SK-N-MC (cell line): Measurements from ENCODE around the gene HDGF.

ENCODE experiments used
- DNase-seq: peaks from one replicate; pipeline ENCODE4 v3.0.0-alpha.2; 2011; ENCODE audit warnings: low read depth, low spot score
- H3K27ac ChIP-seq: fragments of 200-600 bp; sonication (generic); 2 replicates; pipeline ENCODE4 v1.5.1; 2016; ENCODE audit warnings: mixed run types
- H3K36me3 ChIP-seq: fragments of 200-600 bp; sonication (generic); 2 replicates; pipeline ENCODE4 v1.6.1; 2017; ENCODE audit warnings: antibody characterized with exemption, low read length, mixed read lengths; ENCODE audit not compliant: insufficient read depth
- H3K4me3 ChIP-seq: fragments of 200-600 bp; sonication (generic); 2 replicates; pipeline ENCODE4 v1.5.1; 2016
- H3K9ac ChIP-seq: fragments of 200-600 bp; sonication (generic); 2 replicates; pipeline ENCODE4 v1.8.0; 2017; ENCODE audit warnings: mixed run types, mixed read lengths; ENCODE audit not compliant: insufficient read length
- H3K9me3 ChIP-seq: fragments of 200-600 bp; sonication (generic); 2 replicates; pipeline ENCODE4 v1.6.1; 2017; ENCODE audit warnings: low read depth, mild to moderate bottlenecking, antibody characterized with exemption, low read length, moderate library complexity, mixed read lengths
- EZH2 ChIP-seq: fragments of 200-600 bp; sonication (generic); IDR thresholded peaks from one replicate; pipeline ENCODE4 v1.6.1; 2017; ENCODE audit warnings: antibody characterized with exemption
- FOXP2 ChIP-seq: optimal IDR thresholded peaks from 2 replicates; pipeline ENCODE3; 2011; ENCODE audit warnings: mild to moderate bottlenecking, moderate library complexity; ENCODE audit not compliant: insufficient read depth; ENCODE audit errors: extremely low read length, control extremely low read depth
- POLR2AphosphoS5 ChIP-seq: IDR thresholded peaks from 2 replicates; pipeline ENCODE4 v1.6.1; 2012; ENCODE audit warnings: mild to moderate bottlenecking, low read depth, low read length, borderline replicate concordance

The HDGF gene

GRCh38 chr1:156740237-156740740 is 11.2 kb downstream of the HDGF start:
- H3K4me3 ChIP-seq = peak overlapping the region; percentile 91
- no peak for TF ChIP-seq FOXP2
- TF ChIP-seq POLR2AphosphoS5 = no peak
- no peak for TF ChIP-seq EZH2
- peak overlapping the region; percentile 89 for H3K9ac ChIP-seq
- H3K9me3 ChIP-seq = no peaks in the 10 kb centered on the region
- H3K27ac ChIP-seq = peak overlapping the region; percentile 32; the same call in 1 of the 2 replicates
- DNase-seq = no peak
- H3K36me3 ChIP-seq = peaks cover 56% of the 10 kb centered on the region

- H3K36me3 ChIP-seq = peaks cover 45% of the 10 kb centered on the region
Measured at GRCh38 chr1:156738916-156739315, 12.6 kb downstream of the HDGF start.

GRCh38 chr1:156738407-156738806 is 13.1 kb downstream of the HDGF start:
- H3K9me3 ChIP-seq = no peaks in the 10 kb centered on the region
- H3K27ac ChIP-seq = no peak overlapping the region
- H3K9ac ChIP-seq = no peak overlapping the region
- no peak for DNase-seq
- no peak overlapping the region for H3K4me3 ChIP-seq
- TF ChIP-seq POLR2AphosphoS5 (peak; percentile 8; the same call in 1 of the 2 replicates), EZH2 (no peak), FOXP2 (no peak)
- H3K36me3 ChIP-seq = peaks cover 39% of the 10 kb centered on the region

More at GRCh38 chr1:156738916-156739315, 12.6 kb downstream of the HDGF start:
- Histone ChIP-seq H3K4me3 (no peak overlapping the region), H3K9me3 (no peaks in the 10 kb centered on the region), H3K27ac (no peak overlapping the region), H3K9ac (no peak overlapping the region)
- no peak for DNase-seq
- TF ChIP-seq FOXP2 (no peak), POLR2AphosphoS5 (no peak), EZH2 (no peak)

DNA sequence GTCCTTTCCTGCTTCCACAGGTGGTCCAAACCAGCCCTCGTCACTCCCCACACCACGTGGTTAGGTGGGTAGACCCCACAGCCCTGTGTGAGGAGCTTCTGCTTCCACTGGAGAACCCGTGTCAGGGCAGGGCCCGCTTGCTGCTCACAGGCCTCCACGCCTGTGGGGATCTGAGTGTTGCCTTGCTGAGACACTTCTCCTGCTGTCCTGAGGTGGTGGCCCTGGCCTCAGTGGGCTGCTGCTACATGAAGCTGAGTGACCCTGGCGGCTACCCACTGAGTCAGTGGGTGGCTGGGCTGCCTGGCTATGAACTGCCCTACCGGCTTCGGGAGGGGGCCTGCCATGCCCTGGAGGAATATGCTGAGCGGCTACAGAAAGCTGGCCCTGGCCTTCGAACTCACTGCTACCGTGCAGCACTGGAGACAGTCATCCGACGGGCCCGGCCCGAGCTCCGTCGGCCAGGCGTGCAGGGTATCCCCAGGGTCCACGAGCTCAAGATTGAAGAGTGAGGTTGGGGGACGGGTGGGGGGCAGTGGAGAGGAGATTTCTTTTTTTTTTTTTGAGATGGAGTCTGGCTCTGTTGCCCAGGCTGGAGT is 17.4 kb downstream of the HDGF start:
- no peaks in the 10 kb centered on the region for H3K9me3 ChIP-seq
- H3K36me3 ChIP-seq = peaks cover 18% of the 10 kb centered on the region; the same call in 1 of the 2 replicates
- H3K27ac ChIP-seq = no peak overlapping the region
- DNase-seq = no peak
- no peak overlapping the region for H3K4me3 ChIP-seq
- H3K9ac ChIP-seq = no peak overlapping the region
- TF ChIP-seq EZH2 (no peak), POLR2AphosphoS5 (no peak), FOXP2 (no peak)

DNA sequence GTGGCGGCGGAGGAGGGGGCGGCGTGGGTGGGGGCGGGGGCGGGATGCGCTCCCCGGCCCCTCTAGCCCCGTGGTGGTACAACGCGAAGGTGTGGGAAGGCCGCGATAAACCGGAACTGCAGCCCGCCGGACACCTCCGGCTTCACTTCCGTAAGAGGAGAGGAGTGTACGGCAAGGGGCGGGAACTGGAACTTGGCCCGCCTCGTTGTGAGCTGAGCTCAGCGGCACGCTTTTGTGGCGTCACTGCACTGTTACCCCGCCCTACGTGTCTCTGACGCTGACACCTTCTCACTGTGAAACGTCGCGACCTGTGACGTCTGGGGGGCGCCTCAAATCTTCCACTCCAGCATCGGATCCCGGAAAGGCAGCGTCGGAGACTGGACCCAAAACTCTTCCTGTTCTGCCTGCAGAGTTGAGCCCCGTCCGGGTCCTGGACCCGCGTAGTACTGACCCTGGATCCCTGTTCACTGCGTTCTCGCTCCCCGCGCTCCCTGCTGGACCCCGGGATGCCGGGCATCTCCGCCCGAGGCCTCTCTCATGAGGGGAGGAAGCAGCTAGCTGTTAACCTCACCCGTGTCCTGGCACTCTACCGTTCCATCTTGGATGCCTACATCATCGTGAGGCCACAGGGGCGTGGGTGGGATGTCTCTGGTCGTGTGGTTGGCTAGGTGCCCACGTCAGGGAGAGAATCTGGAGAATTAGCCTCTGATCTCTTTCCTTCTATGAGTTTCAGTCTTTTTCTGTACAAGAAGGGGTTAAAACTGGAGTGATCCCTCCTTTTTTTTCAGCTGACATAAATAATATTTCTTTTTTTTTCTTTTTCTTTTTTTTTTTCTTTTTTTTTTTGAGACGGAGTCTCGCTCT is 22.6 kb downstream of the HDGF start, which contains the start of gene ISG20L2:
Gene ISG20L2, minus strand, starts transcription at position 168 of the 864 bp plus-strand sequence. CDS start 1,114 bp downstream, outside the sequence.
- Histone ChIP-seq H3K4me3 (peak within 1 kb of the TSS; percentile 94), H3K9me3 (no peaks in the 10 kb centered on the region), H3K9ac (peak within 1 kb of the TSS; percentile 95), H3K27ac (peak within 1 kb of the TSS; percentile 60; the same call in 1 of the 2 replicates), H3K36me3 (peaks cover 17% of the 10 kb centered on the region)
- TF ChIP-seq FOXP2 (peak; percentile 62), POLR2AphosphoS5 (peak; percentile 48), EZH2 (no peak)
- no peak for DNase-seq

GRCh38 chr1:156727926-156728598 is 23.4 kb downstream of the HDGF start, which contains the start of gene METTL25B:
Gene METTL25B, plus strand, starts transcription at chr1:156728469. Its CDS starts 636 bp downstream, at chr1:156729105.
- Histone ChIP-seq H3K4me3 (peak within 1 kb of the TSS; percentile 94), H3K9ac (peak within 1 kb of the TSS; percentile 95), H3K36me3 (peaks cover 24% of the 10 kb centered on the region), H3K9me3 (no peaks in the 10 kb centered on the region), H3K27ac (peak within 1 kb of the TSS; percentile 60; the same call in 1 of the 2 replicates)
- TF ChIP-seq FOXP2 (no peak), EZH2 (no peak), POLR2AphosphoS5 (peak; percentile 69)
- no peak for DNase-seq

GRCh38 chr1:156727492-156727891 is 24.0 kb downstream of the HDGF start:
- DNase-seq = no peak
- peaks cover 29% of the 10 kb centered on the region for H3K36me3 ChIP-seq
- H3K9ac ChIP-seq = peak overlapping the region; percentile 95
- H3K9me3 ChIP-seq = no peaks in the 10 kb centered on the region
- no peak for TF ChIP-seq FOXP2
- no peak for TF ChIP-seq EZH2
- TF ChIP-seq POLR2AphosphoS5 = no peak
- no peak overlapping the region for H3K27ac ChIP-seq
- H3K4me3 ChIP-seq = peak overlapping the region; percentile 94
